GM18502 (cell line): ENCODE data around the gene COIL.

Experiments used
- ATAC-seq: cut with Tn5 transposase; IDR thresholded peaks from one replicate; pipeline ENCODE4 v1.9.1; 2021; ENCODE audit warnings: mild to moderate bottlenecking; ENCODE audit not compliant: unreplicated experiment, poor library complexity

COIL gene

GRCh38 chr17:56936697-56937322 lies 24.0 kb downstream of the COIL start:
- no peak for ATAC-seq

GRCh38 chr17:56935461-56935860 lies 25.4 kb downstream of the COIL start:
- ATAC-seq = no peak

GRCh38 chr17:56934280-56934679 lies 26.6 kb downstream of the COIL start:
- no peak for ATAC-seq

GRCh38 chr17:56933868-56934267 lies 27.0 kb downstream of the COIL start:
- no peak for ATAC-seq

- ATAC-seq = no peak
These were observed 27.6 kb downstream of the COIL start for GRCh38 chr17:56933151-56933745.

GRCh38 chr17:56930739-56931337 lies 30.0 kb downstream of the COIL start:
- ATAC-seq = no peak

- no peak for ATAC-seq
These were observed 31.4 kb downstream of the COIL start for GRCh38 chr17:56929362-56929969.

- no peak for ATAC-seq
These were observed 32.3 kb downstream of the COIL start for GRCh38 chr17:56928586-56928985.

GRCh38 chr17:56926704-56927103 lies 34.1 kb downstream of the COIL start:
- no peak for ATAC-seq

- no peak for ATAC-seq
These were observed 34.6 kb downstream of the COIL start for GRCh38 chr17:56926270-56926669.

GRCh38 chr17:56925088-56925487 lies 35.8 kb downstream of the COIL start:
- ATAC-seq = no peak

- ATAC-seq = no peak
These were observed 41.1 kb downstream of the COIL start for GRCh38 chr17:56919717-56920116.

GRCh38 chr17:56918916-56919315 lies 41.9 kb downstream of the COIL start:
- ATAC-seq = no peak

- no peak for ATAC-seq
These were observed 43.1 kb downstream of the COIL start for GRCh38 chr17:56917559-56918296.

GRCh38 chr17:56914581-56915273 lies 46.1 kb downstream of the COIL start:
- ATAC-seq = no peak

GRCh38 chr17:56913867-56914580 lies 46.8 kb downstream of the COIL start, which contains the start of gene TRIM25:
Gene TRIM25 (minus strand): TSS chr17:56914049. CDS start chr17:56913988, 61 bp downstream.
- peak; percentile 76 for ATAC-seq

GRCh38 chr17:56913353-56913866 lies 47.4 kb downstream of the COIL start:
- peak; percentile 50 for ATAC-seq

GRCh38 chr17:56913000-56913311 lies 47.9 kb downstream of the COIL start:
- no peak for ATAC-seq
